ENCODE data around the gene INHA.

DNA sequence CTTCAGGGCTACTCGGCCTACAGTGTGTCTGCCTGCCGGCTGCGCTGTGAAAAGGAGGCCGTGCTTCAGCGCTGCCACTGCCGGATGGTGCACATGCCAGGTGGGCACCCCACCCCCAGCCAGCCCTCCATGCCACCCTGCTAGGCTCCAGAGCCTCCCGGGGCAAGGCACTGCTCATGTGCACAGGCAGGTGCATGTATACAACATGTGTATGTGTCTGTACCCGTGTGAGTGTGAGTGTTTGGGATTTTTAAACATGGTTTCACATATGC, 39.8 kb upstream of the INHA start:
- TF ChIP-seq, protein P1, sequence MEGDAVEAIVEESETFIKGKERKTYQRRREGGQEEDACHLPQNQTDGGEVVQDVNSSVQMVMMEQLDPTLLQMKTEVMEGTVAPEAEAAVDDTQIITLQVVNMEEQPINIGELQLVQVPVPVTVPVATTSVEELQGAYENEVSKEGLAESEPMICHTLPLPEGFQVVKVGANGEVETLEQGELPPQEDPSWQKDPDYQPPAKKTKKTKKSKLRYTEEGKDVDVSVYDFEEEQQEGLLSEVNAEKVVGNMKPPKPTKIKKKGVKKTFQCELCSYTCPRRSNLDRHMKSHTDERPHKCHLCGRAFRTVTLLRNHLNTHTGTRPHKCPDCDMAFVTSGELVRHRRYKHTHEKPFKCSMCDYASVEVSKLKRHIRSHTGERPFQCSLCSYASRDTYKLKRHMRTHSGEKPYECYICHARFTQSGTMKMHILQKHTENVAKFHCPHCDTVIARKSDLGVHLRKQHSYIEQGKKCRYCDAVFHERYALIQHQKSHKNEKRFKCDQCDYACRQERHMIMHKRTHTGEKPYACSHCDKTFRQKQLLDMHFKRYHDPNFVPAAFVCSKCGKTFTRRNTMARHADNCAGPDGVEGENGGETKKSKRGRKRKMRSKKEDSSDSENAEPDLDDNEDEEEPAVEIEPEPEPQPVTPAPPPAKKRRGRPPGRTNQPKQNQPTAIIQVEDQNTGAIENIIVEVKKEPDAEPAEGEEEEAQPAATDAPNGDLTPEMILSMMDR (IDR thresholded peaks at IDR 0.05) = no peak
- TF ChIP-seq POLR2A (IDR thresholded peaks at IDR 0.05) = no peak

Data from thyroid gland (tissue), 4 donors.